NCI-H526 treated with DMSO at 0.1 percent for 48 hours (cell line): ENCODE results near the gene NPB.

Source experiments
- DNase-seq: peaks from one replicate; lab custom pipeline; 2025; lab: John Stamatoyannopoulos, UW

NPB gene

GRCh38 chr17:81902023-81902652, at the start of gene NPB:
Gene NPB, plus strand, starts transcription at chr17:81902238. Its CDS starts 40 bp downstream, at chr17:81902278.
- no peak for DNase-seq

DNA sequence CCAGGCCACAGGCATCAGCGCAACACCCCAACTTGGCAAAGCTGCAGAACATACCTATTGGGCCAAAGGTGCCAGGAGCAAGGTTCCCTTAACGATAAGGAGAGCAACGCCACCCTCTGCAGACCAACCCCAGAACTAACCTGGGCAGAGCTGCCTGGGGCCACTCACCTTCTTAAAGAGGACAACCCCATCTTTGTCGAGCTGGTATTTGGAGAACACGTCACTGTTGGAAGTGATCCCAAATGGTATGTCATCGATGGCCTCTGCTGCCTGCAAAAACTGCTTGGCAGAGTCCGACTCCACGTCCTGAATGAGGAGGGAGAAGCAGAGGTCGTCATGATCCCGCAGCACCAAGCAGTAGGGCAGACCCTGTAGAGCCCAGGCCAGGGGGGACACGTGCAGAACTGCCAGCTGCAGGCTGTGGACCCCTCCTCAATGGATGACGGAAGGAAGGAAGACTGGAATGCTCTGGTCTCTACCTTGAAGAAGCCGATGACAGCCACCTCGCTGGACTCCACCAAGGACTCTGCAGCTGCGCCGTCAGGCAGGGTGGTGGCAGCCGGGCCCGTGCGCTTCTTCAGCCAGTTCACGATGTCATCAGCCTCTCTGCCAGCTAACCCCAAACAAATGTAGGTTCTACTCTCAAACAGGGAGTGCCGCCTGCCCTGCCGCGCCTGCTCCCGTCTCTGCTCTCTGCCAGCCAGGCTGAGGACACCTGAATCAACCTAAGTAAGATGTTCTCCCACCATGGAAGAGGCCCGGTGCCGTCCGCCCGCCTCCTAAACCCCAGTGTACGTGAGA, 46.9 kb upstream of the NPB start:
- DNase-seq = no peak

GRCh38 chr17:81858170-81858966, 43.7 kb upstream of the NPB start:
- DNase-seq = no peak

- DNase-seq = no peak
Measured at GRCh38 chr17:81858967-81859905, 42.8 kb upstream of the NPB start.

DNA sequence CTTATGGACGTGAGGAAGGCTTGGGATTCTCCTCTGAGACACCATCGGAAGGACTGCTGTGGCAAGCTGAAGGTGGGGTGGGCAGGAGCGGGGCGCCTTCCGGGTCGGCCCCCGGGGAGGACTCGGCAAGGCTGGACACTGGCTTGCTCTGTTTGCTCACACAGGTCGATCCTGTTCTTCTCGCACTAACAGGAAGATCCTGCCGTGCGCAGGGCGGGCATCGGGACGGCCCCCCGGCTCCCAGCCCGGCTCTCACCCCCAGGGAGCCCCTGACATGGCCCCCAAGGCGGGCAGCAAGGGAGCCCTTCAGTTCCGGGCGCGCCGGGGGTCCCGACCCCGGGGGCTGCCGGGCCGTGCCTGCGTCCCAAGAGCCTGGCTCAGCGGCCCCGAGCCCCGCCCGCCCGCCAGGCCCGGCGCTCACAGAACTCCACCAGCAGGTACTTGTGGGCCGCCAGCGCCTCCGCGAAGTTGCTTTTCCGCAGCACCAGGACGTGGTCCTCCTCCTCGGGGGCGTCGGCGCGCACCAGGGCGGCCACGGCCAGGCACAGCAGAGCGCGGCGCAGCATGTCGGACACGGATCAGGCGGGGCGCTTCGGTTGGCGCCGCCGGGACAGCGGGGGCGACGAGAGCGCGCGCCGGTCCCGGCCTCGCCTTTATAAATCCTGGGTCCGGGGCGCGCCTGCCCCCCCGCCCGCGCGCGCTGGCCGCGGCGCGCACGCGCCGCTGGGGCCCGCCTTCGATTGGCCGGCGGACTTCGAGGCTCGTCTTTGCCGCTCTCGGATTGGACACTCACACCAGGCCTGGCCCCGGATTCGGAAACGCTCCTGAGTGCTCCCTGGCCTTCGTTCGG, 41.9 kb upstream of the NPB start, which contains the start of gene P4HB:
Gene P4HB (minus strand): TSS at position 630 of the 850 bp plus-strand sequence. CDS start 64 bp downstream, at position 566.
- no peak for DNase-seq

- DNase-seq = peak; percentile 99
Measured at GRCh38 chr17:81860756-81861568, 41.1 kb upstream of the NPB start.

DNA sequence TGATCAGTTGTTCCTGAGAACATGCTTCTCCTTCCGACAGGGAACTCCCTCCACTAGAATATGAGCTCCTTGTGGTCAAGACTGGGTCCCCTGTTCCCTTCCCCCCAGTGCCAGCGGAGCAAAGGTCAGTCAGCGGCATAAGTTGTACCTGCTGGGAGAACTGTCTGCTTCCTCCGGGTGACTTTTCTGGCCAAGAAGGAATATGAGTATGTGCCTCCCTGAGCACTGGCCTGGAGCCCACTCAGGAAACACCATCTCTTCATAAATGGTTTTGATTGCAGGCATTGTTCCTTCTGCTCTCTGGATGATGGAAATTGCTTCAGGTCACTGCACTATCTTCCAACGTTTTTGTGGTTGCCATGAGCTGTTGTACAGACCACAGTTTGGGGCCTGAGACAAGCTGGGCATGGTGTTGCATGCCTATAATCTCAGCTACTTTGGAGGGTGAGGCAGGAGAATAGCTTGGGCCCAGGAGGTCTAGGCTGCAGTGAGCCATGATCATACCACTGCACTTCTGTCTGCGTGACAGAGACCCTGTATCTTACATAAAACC, 38.8 kb upstream of the NPB start:
- no peak for DNase-seq

GRCh38 chr17:81863833-81864768, 37.9 kb upstream of the NPB start:
- DNase-seq = no peak

DNA sequence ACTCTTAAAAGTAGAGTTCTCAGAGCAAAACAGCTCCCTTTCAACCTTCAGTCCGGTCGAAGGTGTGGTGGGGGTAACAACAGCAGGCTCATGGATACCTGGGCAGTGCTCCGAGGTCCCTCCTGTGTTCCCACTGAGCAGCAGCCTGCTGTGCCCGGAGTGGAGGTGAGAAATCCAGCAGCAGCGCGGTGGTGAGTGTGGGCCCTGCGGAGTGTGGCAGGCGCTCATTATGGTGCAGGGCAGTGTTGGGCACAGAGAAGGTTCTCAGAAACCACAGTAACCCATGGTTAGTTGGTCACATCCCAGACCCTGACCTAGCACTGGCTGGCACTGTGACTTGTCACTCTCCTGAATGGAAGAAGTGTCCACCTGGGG, 36.7 kb upstream of the NPB start:
- no peak for DNase-seq

DNA sequence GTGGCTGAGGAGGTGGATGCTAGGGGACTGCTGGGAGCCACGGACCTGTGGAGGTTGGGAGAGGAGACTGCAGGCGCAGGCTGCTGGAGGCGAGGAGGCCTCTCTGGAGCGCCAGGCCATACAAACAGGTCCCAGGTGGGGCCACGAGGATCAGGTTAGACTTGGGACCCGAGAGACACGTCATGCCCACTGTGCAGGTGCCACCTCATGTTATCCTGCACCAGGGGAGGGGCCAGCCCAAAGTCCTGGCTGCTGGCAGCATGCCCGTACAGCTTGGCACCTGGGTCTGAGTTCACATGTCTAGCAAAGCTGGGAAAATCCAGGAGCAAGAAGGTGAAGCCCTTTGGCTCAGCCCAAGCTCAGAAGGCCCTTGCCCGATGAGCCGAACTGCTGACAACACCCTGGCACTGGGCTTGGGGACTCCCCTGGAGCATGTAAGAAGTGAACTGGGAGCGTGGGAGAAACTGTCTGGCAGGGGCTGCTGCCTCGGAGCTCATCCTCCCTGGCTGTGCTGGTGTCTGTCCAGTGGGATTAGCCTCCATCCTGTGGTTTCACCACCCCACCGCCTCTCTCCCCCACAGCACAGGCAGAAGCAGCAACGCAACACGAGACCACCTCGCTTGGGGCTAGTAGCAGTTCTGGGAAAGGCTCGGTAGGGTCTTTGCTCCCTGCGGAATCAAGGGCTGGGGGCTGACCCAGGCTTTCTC, 36.2 kb upstream of the NPB start:
- no peak for DNase-seq

- DNase-seq = no peak
Measured at GRCh38 chr17:81866440-81867169, 35.4 kb upstream of the NPB start.

GRCh38 chr17:81867170-81867990, 34.7 kb upstream of the NPB start:
- peak; percentile 8 for DNase-seq

- no peak for DNase-seq
Measured at GRCh38 chr17:81867991-81868673, 33.9 kb upstream of the NPB start.

GRCh38 chr17:81868674-81869220, 33.3 kb upstream of the NPB start:
- DNase-seq = no peak
